Measurements from ENCODE around the gene PRSS35. TPM values are rescaled to one million over a fixed set of nuclear protein-coding genes. Genes with fewer than 3 reads are reported as not detected.

PRSS35 gene
- total and polyA plus RNA-seq, 2 of the 8 experiments (the other 6 are each of a cell fraction or from before 2014, with no cell fraction given) = 1.3 to 2.9 TPM

DNA sequence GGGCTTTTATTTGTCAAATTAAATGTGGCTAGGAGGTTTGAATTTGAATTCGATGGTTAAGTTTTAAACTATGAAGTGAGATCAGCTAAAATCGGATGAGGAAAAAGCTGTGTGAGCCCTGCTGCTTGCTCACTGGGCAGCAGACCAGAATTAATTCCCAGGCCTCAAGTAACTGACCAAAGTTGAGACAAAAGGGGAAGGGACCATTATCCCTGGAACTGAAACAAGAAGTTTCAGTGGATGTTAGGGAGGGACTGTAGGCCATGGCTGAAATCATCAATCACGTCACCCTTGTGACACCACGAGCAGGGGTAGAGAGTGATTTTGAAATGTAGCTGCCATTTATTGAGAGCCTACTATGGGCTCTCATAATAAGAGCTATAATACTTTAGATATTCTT is 7.0 kb upstream of the PRSS35 start:
- Histone ChIP-seq H3K79me1 (ENCODE audit: low read depth, low read length) (no peaks in the 10 kb centered on the region), H2BK5ac (ENCODE audit: low read depth, low read length) (no peak overlapping the region), H3K27me3 (replicated peaks in 1 of 4; ENCODE audit: control insufficient read depth in 3 of 4, extremely low read depth in 1 of 4, insufficient read depth in 3 of 4, low read length in 3 of 4) (no peaks in the 10 kb centered on the region), H3K23ac (ENCODE audit: insufficient read length) (no peak overlapping the region), H3K27ac (ENCODE audit: low read depth, low read length) (no peak overlapping the region), H3K4me2 (ENCODE audit: insufficient read depth in 1 of 2, low read depth in 2 of 2, low read length in 2 of 2) (no peak overlapping the region), H4K5ac (ENCODE audit: insufficient read length, low read depth, low read length) (no peak overlapping the region), H3K9ac (replicated peaks in 1 of 4; ENCODE audit: extremely low read depth in 1 of 4, low read depth in 3 of 4, low read length in 3 of 4) (no peak overlapping the region), H2AFZ (ENCODE audit: low read length) (no peak overlapping the region), H3K9me3 (ENCODE audit: insufficient read depth in 2 of 2, low read depth in 1 of 2, low read length in 1 of 2) (no peaks in the 10 kb centered on the region), H4K91ac (replicated peaks; ENCODE audit: insufficient read length, low read length) (no peak overlapping the region), H3K14ac (ENCODE audit: insufficient read length) (no peak overlapping the region), H3K4me3 (ENCODE audit: extremely low read depth in 1 of 4, insufficient read depth in 2 of 4, low read depth in 3 of 4, low read length in 4 of 4) (no peak overlapping the region), H3K36me3 (ENCODE audit: control insufficient read depth in 2 of 4, insufficient read depth in 4 of 4, low read length in 3 of 4) (no peaks in the 10 kb centered on the region), H3K4ac (replicated peaks; ENCODE audit: insufficient read length, low read depth, low read length) (no peak overlapping the region), H2BK12ac (ENCODE audit: low read depth, low read length) (no peak overlapping the region), H2BK15ac (ENCODE audit: low read length) (no peak overlapping the region), H3K18ac (ENCODE audit: extremely low read depth, low read length) (no peak overlapping the region), H2BK20ac (ENCODE audit: low read length) (no peak overlapping the region), H3K79me2 (ENCODE audit: control insufficient read depth in 1 of 2, insufficient read depth in 2 of 2, low read length in 2 of 2) (no peaks in the 10 kb centered on the region), H4K8ac (ENCODE audit: extremely low read depth, insufficient read depth, low read length) (no peak overlapping the region), H2BK120ac (replicated peaks; ENCODE audit: low read depth, low read length) (no peak overlapping the region), H3K23me2 (ENCODE audit: low read depth, low read length) (no peaks in the 10 kb centered on the region), H4K20me1 (replicated peaks in 1 of 2; ENCODE audit: control insufficient read depth in 1 of 2, insufficient read depth in 2 of 2, low read length in 2 of 2) (no peaks in the 10 kb centered on the region), H2AK5ac (ENCODE audit: low read depth, low read length) (no peak overlapping the region), H3K56ac (replicated peaks; ENCODE audit: insufficient read length, low read depth, low read length) (no peak overlapping the region), H3K4me1 (replicated peaks in 1 of 4; ENCODE audit: control insufficient read depth in 3 of 4, insufficient read depth in 4 of 4, low read length in 3 of 4) (no peaks in the 10 kb centered on the region)
- CTCF ChIA-PET (ENCODE audit: partially characterized antibody) = interaction anchor here (0.8 to 15.4 kb wide), 5 partner anchors 9 to 285 kb away, joined by 3 to 310 read pairs (median 17); no protein-coding TSS in a partner anchor
- 86 to 100% methylated on average over 1 to 4 of the region's 4 CpGs for WGBS, 2 experiments (ENCODE audit: extremely low coverage in 1 of 2, insufficient coverage in 1 of 2, insufficient read length in 1 of 2, insufficient replicate concordance in 2 of 2, low coverage in 1 of 2, low lambda C conversion rate in 2 of 2, missing lambda C conversion rate in 1 of 2)
- no peak for TF ChIP-seq RBBP5 (IDR thresholded peaks at IDR 0.05; ENCODE audit: borderline replicate concordance, low read depth, low read length)
- POLR2A ChIA-PET (ENCODE audit: partially characterized antibody) = interaction anchor here (0.7 kb wide), 1 partner anchor 299 kb away, joined by 4 read pairs; no protein-coding TSS in a partner anchor
- FAIRE-seq (no peak), DNase-seq (ENCODE audit: low read depth in 1 of 2, low spot score in 2 of 2) (no peak)
